ENCODE data around the gene LIMCH1. TPM values are rescaled to one million over a fixed set of nuclear protein-coding genes. Genes with fewer than 3 reads are reported as not detected.
A peak's percentile ranks its signal among the peaks of the same experiment; 100 is the strongest.

LIMCH1 gene
- total RNA-seq, 2 donors from 2014 or later = 3.1 to 5.8 TPM

DNA sequence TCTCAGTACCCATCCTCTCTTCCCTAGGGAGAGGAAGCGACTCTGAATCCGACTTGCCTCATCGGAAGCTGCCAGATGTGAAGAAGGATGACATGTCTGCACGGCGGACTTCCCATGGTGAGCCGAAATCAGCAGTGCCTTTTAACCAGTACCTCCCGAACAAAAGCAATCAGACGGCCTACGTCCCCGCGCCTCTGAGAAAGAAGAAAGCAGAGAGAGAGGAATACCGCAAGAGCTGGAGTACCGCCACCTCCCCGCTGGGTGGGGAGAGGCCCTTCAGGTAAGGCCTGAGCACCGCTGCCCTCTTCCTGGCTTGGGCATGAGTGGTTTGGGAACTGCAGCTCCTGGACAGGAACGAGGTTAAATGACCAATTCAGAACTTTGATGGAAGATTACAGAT is 81.2 kb downstream of the LIMCH1 start:
- no peaks in the 10 kb centered on the region for H3K9me3 ChIP-seq (ENCODE audit: control insufficient read depth, low read length)
- TF ChIP-seq, protein P1, sequence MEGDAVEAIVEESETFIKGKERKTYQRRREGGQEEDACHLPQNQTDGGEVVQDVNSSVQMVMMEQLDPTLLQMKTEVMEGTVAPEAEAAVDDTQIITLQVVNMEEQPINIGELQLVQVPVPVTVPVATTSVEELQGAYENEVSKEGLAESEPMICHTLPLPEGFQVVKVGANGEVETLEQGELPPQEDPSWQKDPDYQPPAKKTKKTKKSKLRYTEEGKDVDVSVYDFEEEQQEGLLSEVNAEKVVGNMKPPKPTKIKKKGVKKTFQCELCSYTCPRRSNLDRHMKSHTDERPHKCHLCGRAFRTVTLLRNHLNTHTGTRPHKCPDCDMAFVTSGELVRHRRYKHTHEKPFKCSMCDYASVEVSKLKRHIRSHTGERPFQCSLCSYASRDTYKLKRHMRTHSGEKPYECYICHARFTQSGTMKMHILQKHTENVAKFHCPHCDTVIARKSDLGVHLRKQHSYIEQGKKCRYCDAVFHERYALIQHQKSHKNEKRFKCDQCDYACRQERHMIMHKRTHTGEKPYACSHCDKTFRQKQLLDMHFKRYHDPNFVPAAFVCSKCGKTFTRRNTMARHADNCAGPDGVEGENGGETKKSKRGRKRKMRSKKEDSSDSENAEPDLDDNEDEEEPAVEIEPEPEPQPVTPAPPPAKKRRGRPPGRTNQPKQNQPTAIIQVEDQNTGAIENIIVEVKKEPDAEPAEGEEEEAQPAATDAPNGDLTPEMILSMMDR (conservative IDR thresholded peaks at IDR 0.05) = peak; percentile 66
- H3K4me1 ChIP-seq (ENCODE audit: control insufficient read depth, insufficient read depth, low read length) = no peaks in the 10 kb centered on the region
- no peaks in the 10 kb centered on the region for H3K36me3 ChIP-seq (ENCODE audit: control insufficient read depth, insufficient read depth, low read length)
- Mint-ChIP-seq H3K9me3 (no peaks in the 10 kb centered on the region), H3K27me3 (ENCODE audit: insufficient read depth) (peaks cover 43% of the 10 kb centered on the region), H3K4me3 (no peak overlapping the region), H3K4me1 (peaks cover 22% of the 10 kb centered on the region), H3K36me3 (ENCODE audit: low read depth) (no peaks in the 10 kb centered on the region), H3K27ac (no peak overlapping the region)
- peak; percentile 81 for DNase-seq
- H3K4me3 ChIP-seq (ENCODE audit: low read length) = no peak overlapping the region
- H3K9ac ChIP-seq (ENCODE audit: extremely low read depth, low read length, poor library complexity, severe bottlenecking) = no peak overlapping the region
- H3K27ac ChIP-seq (ENCODE audit: low read depth, low read length) = no peak overlapping the region
- peaks cover under 1% of the 10 kb centered on the region for H3K27me3 ChIP-seq (ENCODE audit: control insufficient read depth, insufficient read depth, low read length, poor library complexity, severe bottlenecking)
- 71 to 79% methylated on average over 13 to 16 of the region's 16 CpGs for WGBS, 2 experiments (ENCODE audit: insufficient coverage in 1 of 2, insufficient read length in 1 of 2)

DNA sequence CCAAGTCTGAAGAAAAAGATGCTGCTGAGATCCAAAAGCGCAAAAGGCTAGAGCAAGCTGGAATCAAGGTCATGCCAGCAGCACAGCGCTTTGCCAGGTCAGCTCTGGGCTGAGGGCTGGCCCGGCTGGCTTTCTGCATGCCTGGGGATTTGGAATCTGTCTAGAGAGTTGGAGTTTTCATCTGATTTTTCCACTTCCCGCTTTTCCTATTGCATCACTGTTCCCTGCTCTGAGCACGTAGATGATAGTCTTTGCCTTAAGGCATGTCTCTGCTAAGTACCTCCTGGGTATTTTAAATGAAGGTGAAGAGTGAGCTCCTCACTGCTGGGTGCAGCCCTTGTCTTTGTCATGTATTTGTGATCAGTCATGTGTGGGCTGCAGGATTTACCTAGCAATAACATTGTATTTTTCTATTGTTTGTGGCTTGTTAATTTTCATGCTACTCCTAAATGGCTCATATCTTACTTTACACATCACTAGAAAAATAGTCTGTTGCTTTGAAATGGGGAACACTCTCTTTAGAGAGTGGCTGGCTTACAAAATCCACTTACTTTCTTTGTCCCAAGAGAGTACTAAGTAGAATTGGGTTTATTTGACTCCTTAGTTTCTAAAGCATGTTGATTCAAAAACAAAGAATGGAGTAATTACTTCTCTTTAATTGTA is 82.8 kb downstream of the LIMCH1 start:
- H3K9me3 Mint-ChIP-seq = no peaks in the 10 kb centered on the region
- Histone ChIP-seq H3K9ac (ENCODE audit: extremely low read depth, low read length, poor library complexity, severe bottlenecking) (no peak overlapping the region), H3K4me1 (ENCODE audit: control insufficient read depth, insufficient read depth, low read length) (no peaks in the 10 kb centered on the region), H3K27ac (ENCODE audit: low read depth, low read length) (no peak overlapping the region), H3K9me3 (ENCODE audit: control insufficient read depth, low read length) (no peaks in the 10 kb centered on the region), H3K27me3 (ENCODE audit: control insufficient read depth, insufficient read depth, low read length, poor library complexity, severe bottlenecking) (no peaks in the 10 kb centered on the region), H3K36me3 (ENCODE audit: control insufficient read depth, insufficient read depth, low read length) (no peaks in the 10 kb centered on the region), H3K4me3 (ENCODE audit: low read length) (no peak overlapping the region)
- DNase-seq = peak; percentile 58
- peaks cover 38% of the 10 kb centered on the region for H3K27me3 Mint-ChIP-seq (ENCODE audit: insufficient read depth)
- no peak overlapping the region for H3K4me3 Mint-ChIP-seq
- TF ChIP-seq, protein P1 (conservative IDR thresholded peaks at IDR 0.05) = no peak
- peaks cover 16% of the 10 kb centered on the region for H3K4me1 Mint-ChIP-seq
- no peak overlapping the region for H3K27ac Mint-ChIP-seq
- WGBS, 2 experiments (ENCODE audit: insufficient coverage in 1 of 2, insufficient read length in 1 of 2) = 74% methylated on average over 5 of the region's 5 CpGs; no CpG with 5 or more reads in 1 of the 2 experiments
- H3K36me3 Mint-ChIP-seq (ENCODE audit: low read depth) = no peaks in the 10 kb centered on the region

DNA sequence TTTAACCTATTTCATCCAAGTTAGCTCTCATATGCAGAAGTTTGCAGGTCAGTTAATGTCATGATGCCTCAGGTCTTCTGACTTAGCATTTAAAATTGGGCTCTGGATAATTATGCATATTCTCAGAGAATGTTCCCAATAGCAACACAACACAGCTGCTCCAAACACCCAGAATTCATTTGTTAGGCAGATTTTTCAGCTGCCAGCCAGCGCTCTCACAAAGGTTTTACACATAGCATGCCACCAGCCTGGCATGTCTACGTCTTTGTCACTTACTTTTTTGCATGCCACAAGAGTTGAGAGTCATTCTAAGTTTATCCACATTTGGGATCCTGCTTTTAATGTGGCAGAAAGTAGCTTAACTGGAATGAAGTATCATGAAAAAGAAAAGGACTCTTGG is 84.8 kb downstream of the LIMCH1 start:
- no peak for DNase-seq
- peaks cover 27% of the 10 kb centered on the region for H3K27me3 Mint-ChIP-seq (ENCODE audit: insufficient read depth)
- no peak overlapping the region for H3K9ac ChIP-seq (ENCODE audit: extremely low read depth, low read length, poor library complexity, severe bottlenecking)
- no peaks in the 10 kb centered on the region for H3K36me3 ChIP-seq (ENCODE audit: control insufficient read depth, insufficient read depth, low read length)
- H3K27ac ChIP-seq (ENCODE audit: low read depth, low read length) = peak overlapping the region; percentile 9
- 60 to 87% methylated on average over 2 of the region's 2 CpGs for WGBS, 2 experiments (ENCODE audit: insufficient coverage in 1 of 2, insufficient read length in 1 of 2)
- H3K27ac Mint-ChIP-seq = no peak overlapping the region
- no peaks in the 10 kb centered on the region for H3K4me1 ChIP-seq (ENCODE audit: control insufficient read depth, insufficient read depth, low read length)
- H3K4me1 Mint-ChIP-seq = peaks cover 16% of the 10 kb centered on the region
- H3K4me3 ChIP-seq (ENCODE audit: low read length) = no peak overlapping the region
- H3K36me3 Mint-ChIP-seq (ENCODE audit: low read depth) = no peaks in the 10 kb centered on the region
- H3K9me3 ChIP-seq (ENCODE audit: control insufficient read depth, low read length) = no peaks in the 10 kb centered on the region
- no peaks in the 10 kb centered on the region for H3K9me3 Mint-ChIP-seq
- H3K4me3 Mint-ChIP-seq = no peak overlapping the region
- no peaks in the 10 kb centered on the region for H3K27me3 ChIP-seq (ENCODE audit: control insufficient read depth, insufficient read depth, low read length, poor library complexity, severe bottlenecking)
- TF ChIP-seq, protein P1 (conservative IDR thresholded peaks at IDR 0.05) = no peak
